WI38 (cell line): ENCODE measurements around the gene FBXW2.
"Not testable (repeated sequence)": the region's sequence is repeated elsewhere in the genome, so short reads cannot be mapped to it uniquely, and the experiment has no call there.

ENCODE experiments used
- H3K4me3 ChIP-seq: 2 replicates; pipeline ENCODE4 v1.5.1; 2011; ENCODE audit warnings: low read depth, mild to moderate bottlenecking, control low read depth, low read length
- CTCF ChIP-seq: IDR thresholded peaks from 2 replicates; pipeline ENCODE4 v1.5.1; 2012; ENCODE audit warnings: low read depth, mild to moderate bottlenecking, control low read depth, low read length

FBXW2 gene

GRCh38 chr9:120807607-120808379 is 14.6 kb upstream of the FBXW2 start:
- TF ChIP-seq CTCF = no peak
- H3K4me3 ChIP-seq = no peak overlapping the region

- not testable (repeated sequence) for H3K4me3 ChIP-seq
Observed at GRCh38 chr9:120804784-120805363, 11.7 kb upstream of the FBXW2 start.

GRCh38 chr9:120801441-120801840 is 8.2 kb upstream of the FBXW2 start:
- no peak for TF ChIP-seq CTCF
- no peak overlapping the region for H3K4me3 ChIP-seq

GRCh38 chr9:120791161-120791560 is 2.1 kb downstream of the FBXW2 start:
- no peak overlapping the region for H3K4me3 ChIP-seq
- no peak for TF ChIP-seq CTCF

- TF ChIP-seq CTCF = no peak
- H3K4me3 ChIP-seq = no peak overlapping the region
Observed at GRCh38 chr9:120787933-120788332, 5.3 kb downstream of the FBXW2 start.

GRCh38 chr9:120783602-120784047 is 9.6 kb downstream of the FBXW2 start:
- no peak overlapping the region for H3K4me3 ChIP-seq
- TF ChIP-seq CTCF = no peak

GRCh38 chr9:120781236-120781635 is 12.0 kb downstream of the FBXW2 start:
- H3K4me3 ChIP-seq = no peak overlapping the region
- no peak for TF ChIP-seq CTCF
